Small intestine (tissue), 7 donors: ENCODE data around the gene FAM3B. TPM values are rescaled to one million over a fixed set of nuclear protein-coding genes. Genes with fewer than 3 reads are reported as not detected.

Experiments
- DNase-seq, 2 donors: peaks; one replicate each; pipeline versions ENCODE4 v3.0.0 to v3.0.0-alpha.2; 2013
- FAIRE-seq: peaks from 2 replicates; lab custom pipeline; 2012; peaks lifted over from hg19 to GRCh38; lab: Jason Lieb, UNC
- H3K27ac ChIP-seq, 3 donors: one replicate each; pipeline ENCODE4 v1.5.1; 2013; ENCODE audit warnings: low read length in 2 of 3, mild to moderate bottlenecking in 2 of 3, control low read depth in 1 of 3, inconsistent platforms in 1 of 3, low read depth in 1 of 3, moderate library complexity in 1 of 3
- H3K27me3 ChIP-seq, 3 donors: one replicate each; pipeline ENCODE4 v1.6.1; 2013; ENCODE audit warnings: low read length in 3 of 3, inconsistent platforms in 1 of 3; ENCODE audit not compliant: control insufficient read depth in 3 of 3, insufficient read depth in 3 of 3
- H3K36me3 ChIP-seq, 3 donors: one replicate each; pipeline ENCODE4 v1.6.1; 2013; ENCODE audit warnings: low read length in 3 of 3, inconsistent platforms in 1 of 3, low read depth in 1 of 3, mild to moderate bottlenecking in 1 of 3, moderate library complexity in 1 of 3; ENCODE audit not compliant: control insufficient read depth in 3 of 3, insufficient read depth in 2 of 3
- H3K4me1 ChIP-seq, 3 donors: one replicate each; pipeline ENCODE4 v1.6.1; 2013; ENCODE audit warnings: low read length in 2 of 3, inconsistent platforms in 1 of 3, low read depth in 1 of 3, mild to moderate bottlenecking in 1 of 3, moderate library complexity in 1 of 3; ENCODE audit not compliant: control insufficient read depth in 3 of 3, insufficient read depth in 2 of 3
- H3K4me3 ChIP-seq, 3 donors: one replicate each; pipeline ENCODE4 v1.5.1; 2013; ENCODE audit warnings: low read length in 3 of 3, control low read depth in 1 of 3, inconsistent platforms in 1 of 3, low read depth in 1 of 3, mild to moderate bottlenecking in 1 of 3, moderate library complexity in 1 of 3
- H3K9me3 ChIP-seq, 2 donors: one replicate each; pipeline ENCODE4 v1.6.1; 2013; ENCODE audit warnings: low read depth in 1 of 2, low read length in 1 of 2; ENCODE audit not compliant: control insufficient read depth in 2 of 2, insufficient read depth in 1 of 2
- WGBS, 3 donors: extraction: QIAGEN DNeasy Blood & Tissue Kit; methylation state at CpG; one replicate each; pipeline ENCODE4 v1.1.7; 2013; 5-methylcytosine and 5-hydroxymethylcytosine counted together
- polyA plus RNA-seq, 4 donors: library from polyadenylated mRNA; stranded (reverse) in 3 of 4; unstranded in 1 of 4; fragments of 200-250 nt in 3 of 4; fragments of 120-200 nt in 1 of 4; gene quantifications; one replicate each; pipeline versions ENCODE4 v1.2.1 to v1.2.3, GENCODE V29; 2013
- donor health status: healthy with polysubstance abuse.
- donor health status: control.
- donor health status: control.
- donor health status: Bipolar disorder and iron deficiency.
- donor health status: healthy.

FAM3B gene
- polyA plus RNA-seq, 4 donors = 35.8 to 379 (median 229) TPM

DNA sequence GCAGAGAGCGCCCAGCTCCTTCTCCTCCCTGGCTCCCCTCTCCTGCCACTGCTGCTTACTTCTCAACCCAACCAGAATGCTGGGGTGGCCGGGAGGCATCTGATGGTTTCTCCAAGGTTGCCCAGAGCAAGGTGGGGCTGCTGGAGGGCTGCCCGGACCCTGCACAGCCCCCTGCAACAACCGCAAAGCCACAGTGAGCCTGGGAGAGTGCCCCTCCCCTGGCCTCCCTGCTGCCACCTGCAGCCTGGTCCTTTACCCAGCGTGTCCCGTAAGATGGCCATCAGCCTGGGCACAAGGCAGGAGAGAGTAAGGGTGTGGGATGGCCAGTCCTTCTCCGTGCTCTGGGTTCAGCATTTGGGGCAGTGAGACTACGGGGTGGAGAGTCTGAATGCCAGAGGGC is 62.2 kb downstream of the FAM3B start:
- no peaks in the 10 kb centered on the region for H3K27me3 ChIP-seq
- DNase-seq (no peak), FAIRE-seq (no peak)
- H3K9me3 ChIP-seq = peaks cover 0 to 7% of the 10 kb centered on the region in 2 donors
- no peaks in the 10 kb centered on the region for H3K4me1 ChIP-seq
- peaks cover 0 to 2% (median 0%) of the 10 kb centered on the region in 3 donors for H3K36me3 ChIP-seq
- H3K4me3 ChIP-seq = no peak overlapping the region
- 61 to 86% (median 76%) methylated on average over 7 to 8 of the region's 8 CpGs for WGBS, 3 donors
- no peak overlapping the region for H3K27ac ChIP-seq

DNA sequence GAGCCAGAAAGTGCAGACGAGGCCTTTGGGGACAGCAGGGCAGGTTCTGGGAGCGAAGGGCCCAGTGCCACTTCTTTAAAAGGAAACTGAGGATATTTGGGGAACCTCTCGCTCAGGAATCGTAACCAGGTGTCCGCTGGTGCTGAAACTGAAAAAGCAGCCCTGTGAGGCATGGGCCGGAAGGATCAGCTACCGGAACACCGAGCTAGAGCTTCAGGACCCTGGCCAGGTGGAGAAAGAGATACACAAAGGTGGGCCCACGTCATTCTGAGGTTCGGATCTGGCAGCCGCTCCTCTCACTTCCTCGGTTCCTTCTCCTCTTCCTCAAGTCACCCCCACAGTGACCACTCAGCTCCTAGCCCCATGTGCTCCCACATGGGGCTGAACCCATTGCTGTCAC is 63.3 kb downstream of the FAM3B start:
- Histone ChIP-seq H3K36me3 (peaks cover 0 to 3% (median 0%) of the 10 kb centered on the region in 3 donors), H3K27me3 (no peaks in the 10 kb centered on the region), H3K9me3 (peaks cover 0 to 7% of the 10 kb centered on the region in 2 donors), H3K27ac (no peak overlapping the region), H3K4me1 (no peaks in the 10 kb centered on the region), H3K4me3 (no peak overlapping the region)
- 93 to 97% (median 95%) methylated on average over 12 of the region's 12 CpGs for WGBS, 3 donors
- DNase-seq = no peak
- no peak for FAIRE-seq

DNA sequence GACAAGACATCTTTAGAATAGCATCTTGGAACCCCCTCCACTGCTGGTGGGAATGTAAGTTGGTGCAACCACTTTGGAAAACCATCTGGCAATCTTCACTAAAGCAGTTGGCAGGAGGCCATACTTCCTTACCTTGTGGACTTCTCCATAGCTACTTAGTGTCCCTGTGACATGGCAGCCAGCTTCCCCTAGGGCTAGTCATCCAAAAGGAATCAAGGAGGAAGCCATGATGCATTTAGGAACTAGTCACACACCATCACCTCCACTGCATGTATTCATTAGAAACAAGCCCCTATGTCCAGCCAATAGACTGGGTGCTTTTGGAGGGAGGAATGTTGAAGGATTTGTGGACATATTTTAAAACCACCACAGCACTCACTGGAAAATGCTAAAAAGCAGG is 65.1 kb downstream of the FAM3B start:
- Histone ChIP-seq H3K27ac (no peak overlapping the region), H3K27me3 (no peaks in the 10 kb centered on the region), H3K4me1 (no peaks in the 10 kb centered on the region), H3K9me3 (peaks cover 0 to 7% of the 10 kb centered on the region in 2 donors), H3K4me3 (no peak overlapping the region), H3K36me3 (peaks cover 0 to 3% (median 0%) of the 10 kb centered on the region in 3 donors)
- no peak for DNase-seq
- FAIRE-seq = no peak

DNA sequence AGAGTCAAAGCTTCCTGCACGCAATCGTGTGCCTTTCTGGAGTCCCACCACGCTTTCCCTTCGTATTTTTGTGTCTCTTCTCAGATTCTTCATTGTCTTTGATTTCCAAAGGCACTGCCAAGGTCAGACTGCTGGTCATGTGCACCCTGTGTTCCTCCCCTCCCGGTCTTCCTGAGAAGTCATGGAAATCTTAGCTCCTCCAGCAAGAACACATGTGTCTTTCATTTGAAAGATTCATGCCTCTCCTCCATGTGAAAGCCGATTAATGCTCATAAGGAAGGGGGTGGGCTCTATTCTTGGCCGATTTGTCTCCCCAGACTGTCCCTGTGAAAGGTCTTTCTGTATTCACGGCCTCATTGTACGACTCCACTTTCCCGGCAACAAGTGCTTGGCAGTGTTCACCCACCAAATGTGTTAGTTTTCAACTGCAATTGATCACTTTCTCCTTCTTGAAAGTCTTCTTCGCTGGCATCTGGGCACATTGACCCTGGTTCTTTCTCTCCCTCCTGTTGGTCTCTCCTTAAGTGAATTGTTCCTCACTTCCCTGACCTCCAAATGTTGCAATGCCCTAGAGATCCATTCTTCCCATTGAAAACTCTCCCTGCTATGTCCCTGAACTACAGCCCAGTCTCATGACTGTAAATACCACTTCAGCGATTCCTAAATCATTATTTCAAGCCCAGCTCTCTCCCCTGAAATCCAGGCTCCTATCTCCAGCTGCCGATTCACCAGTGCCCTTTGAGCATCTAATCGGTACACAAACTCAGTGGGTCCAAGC is 70.6 kb downstream of the FAM3B start:
- 87 to 95% (median 91%) methylated on average over 14 of the region's 14 CpGs for WGBS, 3 donors
- Histone ChIP-seq H3K27me3 (no peaks in the 10 kb centered on the region), H3K9me3 (peaks cover 0 to under 1% of the 10 kb centered on the region in 2 donors), H3K27ac (no peak overlapping the region), H3K4me1 (no peaks in the 10 kb centered on the region), H3K4me3 (no peak overlapping the region), H3K36me3 (peaks cover 0 to 6% (median 0%) of the 10 kb centered on the region in 3 donors)
- FAIRE-seq (no peak), DNase-seq (no peak)

DNA sequence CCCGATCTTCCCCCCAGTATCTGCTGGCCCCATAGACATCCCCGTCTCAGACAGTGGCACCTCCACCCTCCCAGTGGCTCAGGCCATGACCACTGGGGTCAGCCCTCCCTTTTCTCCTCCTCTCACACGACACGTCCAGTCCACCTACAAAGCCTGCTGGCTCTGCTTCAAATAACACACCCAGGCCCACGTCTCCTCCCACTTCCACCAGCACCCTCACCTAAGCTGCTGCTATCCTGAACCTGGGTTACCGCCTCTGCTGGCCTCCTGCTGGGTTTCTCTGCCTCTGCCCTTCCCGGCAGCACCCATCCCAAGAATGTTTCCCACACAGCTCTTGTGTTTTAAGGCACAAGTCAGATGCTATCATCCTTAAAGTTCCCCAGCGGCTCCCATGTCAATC is 71.2 kb downstream of the FAM3B start:
- H3K4me3 ChIP-seq = no peak overlapping the region
- peaks cover 0 to 6% (median 0%) of the 10 kb centered on the region in 3 donors for H3K36me3 ChIP-seq
- DNase-seq = no peak
- 87 to 88% (median 88%) methylated on average over 8 of the region's 8 CpGs for WGBS, 3 donors
- no peaks in the 10 kb centered on the region for H3K9me3 ChIP-seq
- H3K27ac ChIP-seq = no peak overlapping the region
- no peak for FAIRE-seq
- no peaks in the 10 kb centered on the region for H3K27me3 ChIP-seq
- no peaks in the 10 kb centered on the region for H3K4me1 ChIP-seq

DNA sequence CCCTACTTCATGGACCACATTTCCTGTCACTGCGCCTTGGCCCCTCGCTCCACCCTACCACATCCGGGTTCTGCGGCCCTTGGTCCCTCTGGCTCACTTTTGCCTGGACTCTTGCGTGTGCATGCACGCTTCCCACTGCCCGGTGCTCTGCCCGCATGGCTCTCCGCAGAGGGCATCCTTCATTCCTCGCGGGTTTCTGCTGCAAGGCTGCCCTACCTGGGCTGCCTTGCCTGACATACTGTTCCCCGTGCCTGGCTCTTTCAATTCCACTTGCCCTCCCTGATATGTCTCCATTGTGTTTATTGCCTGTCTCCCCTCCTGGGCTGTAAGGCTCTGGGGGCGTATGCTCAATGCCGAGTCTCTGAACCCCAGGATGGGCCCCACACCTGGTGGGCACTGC is 71.7 kb downstream of the FAM3B start:
- no peaks in the 10 kb centered on the region for H3K9me3 ChIP-seq
- H3K27me3 ChIP-seq = no peaks in the 10 kb centered on the region
- H3K4me3 ChIP-seq = no peak overlapping the region
- DNase-seq = no peak
- WGBS, 3 donors = 95 to 97% (median 96%) methylated on average over 14 of the region's 14 CpGs
- peaks cover 0 to 6% (median 0%) of the 10 kb centered on the region in 3 donors for H3K36me3 ChIP-seq
- no peaks in the 10 kb centered on the region for H3K4me1 ChIP-seq
- FAIRE-seq = no peak
- H3K27ac ChIP-seq = no peak overlapping the region

DNA sequence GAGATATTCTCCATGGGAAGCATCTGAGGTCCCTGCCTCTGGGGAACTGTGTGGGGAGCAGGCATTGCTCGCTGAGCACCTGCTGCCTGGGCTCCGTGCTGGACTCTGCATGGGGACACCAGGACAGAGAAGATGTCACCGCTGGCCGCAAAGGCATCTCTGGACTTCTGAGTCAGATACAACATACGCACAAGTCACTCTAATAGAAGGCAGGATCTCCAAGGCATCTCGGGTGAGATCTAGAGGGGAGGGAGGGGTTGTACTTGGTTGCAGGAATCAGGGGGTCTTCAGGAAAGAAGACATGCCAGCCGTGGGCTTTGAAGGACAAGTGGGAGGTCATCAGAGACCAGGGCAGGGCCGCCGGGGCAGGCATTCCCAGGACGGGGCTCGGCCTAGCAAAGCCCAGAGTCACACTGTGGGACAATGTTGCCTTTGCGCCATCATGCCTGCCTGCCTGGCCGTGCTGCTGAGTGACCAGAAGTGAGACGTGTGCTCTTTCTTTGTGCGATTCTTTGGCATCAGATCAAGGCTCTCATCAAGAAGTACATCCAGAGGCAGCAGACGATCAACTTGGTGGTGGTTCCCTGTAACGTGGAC is 73.5 kb downstream of the FAM3B start:
- WGBS, 3 donors = 93 to 96% (median 95%) methylated on average over 17 of the region's 17 CpGs
- no peak for FAIRE-seq
- H3K36me3 ChIP-seq = peaks cover 0 to 3% (median 0%) of the 10 kb centered on the region in 3 donors

DNA sequence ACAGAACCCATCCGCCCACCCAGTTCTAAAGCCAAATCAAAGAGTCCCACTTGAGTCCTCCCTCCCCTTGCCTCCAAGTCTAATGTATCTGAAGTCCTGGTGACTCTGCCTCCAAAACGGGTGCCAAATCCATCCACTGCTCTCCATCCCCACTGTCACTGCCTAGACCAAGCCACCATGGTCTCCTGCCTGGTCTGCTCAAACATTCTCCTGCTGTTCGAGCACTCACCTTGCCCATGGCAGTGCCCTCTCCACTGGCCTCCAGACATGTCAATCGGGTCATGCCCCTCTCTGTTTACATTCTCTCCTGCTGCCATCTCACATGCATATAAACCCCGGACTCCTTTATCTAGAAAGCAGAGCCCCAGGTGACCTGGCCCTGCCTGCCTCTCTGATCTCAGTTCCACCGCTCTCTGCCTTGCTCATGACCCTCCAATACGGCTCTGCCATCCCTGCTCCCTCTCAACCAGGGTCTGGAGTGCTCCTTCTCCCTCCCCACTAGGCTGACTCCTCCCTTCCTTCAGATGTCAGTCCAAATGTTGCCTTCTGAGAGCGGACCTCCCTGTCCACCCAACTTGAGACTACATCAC is 77.4 kb downstream of the FAM3B start:
- Histone ChIP-seq H3K27ac (no peak overlapping the region), H3K9me3 (no peaks in the 10 kb centered on the region), H3K4me1 (no peaks in the 10 kb centered on the region), H3K4me3 (no peak overlapping the region), H3K27me3 (no peaks in the 10 kb centered on the region), H3K36me3 (peaks cover 0 to 3% (median 0%) of the 10 kb centered on the region in 3 donors)
- 83 to 92% (median 88%) methylated on average over 8 of the region's 8 CpGs for WGBS, 3 donors
- no peak for DNase-seq
- FAIRE-seq = no peak

More for the DNA sequence above, 73.5 kb downstream of the FAM3B start:
- H3K9me3 ChIP-seq = no peaks in the 10 kb centered on the region
- DNase-seq = no peak
- no peaks in the 10 kb centered on the region for H3K27me3 ChIP-seq
- H3K4me1 ChIP-seq = no peaks in the 10 kb centered on the region
- no peak overlapping the region for H3K27ac ChIP-seq
- H3K4me3 ChIP-seq = no peak overlapping the region
